ENCODE data around the gene WBP2. TPM values are rescaled to one million over a fixed set of nuclear protein-coding genes. Genes with fewer than 3 reads are reported as not detected.
"Not testable (repeated sequence)": the region's sequence is repeated elsewhere in the genome, so short reads cannot be mapped to it uniquely, and the experiment has no call there.

Gene WBP2
- total RNA-seq, 2 experiments from 2014 or later = 29.9 to 117 TPM

- no peaks in the 10 kb centered on the region for H3K9me3 ChIP-seq (ENCODE audit: low read length)
- no peak overlapping the region for H3K4me3 ChIP-seq (ENCODE audit: low read depth, low read length, poor library complexity, severe bottlenecking)
- no peak overlapping the region for H3K27ac ChIP-seq (ENCODE audit: low read depth, low read length, poor library complexity, severe bottlenecking)
- ChIA-PET POLR2A (interaction anchor here (1.1 kb wide), 1 partner anchor 23 kb away, joined by 3 read pairs; no protein-coding TSS in a partner anchor), CTCF (ENCODE audit: unreplicated experiment) (no interaction called here)
- H3K36me3 ChIP-seq (ENCODE audit: insufficient read depth, low read length) = peaks cover 79% of the 10 kb centered on the region
- H3K79me2 ChIP-seq (ENCODE audit: insufficient read depth, low read depth, low read length) = no peaks in the 10 kb centered on the region
- H2AFZ ChIP-seq (ENCODE audit: low read length) = no peak overlapping the region
- TF ChIP-seq CTCF (conservative IDR thresholded peaks at IDR 0.05; ENCODE audit: low read length) (no peak), EZH2phosphoT487 (IDR thresholded peaks at IDR 0.05; ENCODE audit: borderline replicate concordance, low read depth, low read length) (no peak)
- no peak for DNase-seq (ENCODE audit: low spot score)
- H4K20me1 ChIP-seq (ENCODE audit: insufficient read depth, low read length) = no peaks in the 10 kb centered on the region
- no peak overlapping the region for H3K4me2 ChIP-seq (ENCODE audit: low read length)
- H3K9me2 ChIP-seq (ENCODE audit: insufficient read depth, low read length) = no peaks in the 10 kb centered on the region
- no peaks in the 10 kb centered on the region for H3K4me1 ChIP-seq (ENCODE audit: insufficient read depth, low read length, poor library complexity, severe bottlenecking)
- intact Hi-C loops (cut with micrococcal nuclease; ENCODE audit: unreplicated experiment) = no loop called here
- no TSS peak for BruUV-seq (replicated peaks)
Measured at GRCh38 chr17:75812096-75813013, 42.8 kb downstream of the WBP2 start.

GRCh38 chr17:75811174-75811573 lies 44.0 kb downstream of the WBP2 start:
- no peaks in the 10 kb centered on the region for H3K9me3 ChIP-seq (ENCODE audit: low read length)
- no peaks in the 10 kb centered on the region for H3K9me2 ChIP-seq (ENCODE audit: insufficient read depth, low read length)
- H2AFZ ChIP-seq (ENCODE audit: low read length) = no peak overlapping the region
- H3K27ac ChIP-seq (ENCODE audit: low read depth, low read length, poor library complexity, severe bottlenecking) = no peak overlapping the region
- BruUV-seq (replicated peaks) = no TSS peak
- peaks cover 67% of the 10 kb centered on the region for H3K36me3 ChIP-seq (ENCODE audit: insufficient read depth, low read length)
- H3K4me2 ChIP-seq (ENCODE audit: low read length) = no peak overlapping the region
- intact Hi-C loops (cut with micrococcal nuclease; ENCODE audit: unreplicated experiment) = no loop called here
- ChIA-PET CTCF (ENCODE audit: unreplicated experiment) (interaction anchor here (0.6 kb wide), 2 partner anchors 64 to 189 kb away, joined by 3 to 6 read pairs; partner anchors contain the start of gene CDK3), POLR2A (interaction anchor here (1.1 kb wide), 1 partner anchor 21 kb away, joined by 3 read pairs; no protein-coding TSS in a partner anchor)
- TF ChIP-seq CTCF (conservative IDR thresholded peaks at IDR 0.05; ENCODE audit: low read length) (no peak), EZH2phosphoT487 (IDR thresholded peaks at IDR 0.05; ENCODE audit: borderline replicate concordance, low read depth, low read length) (no peak)
- H3K79me2 ChIP-seq (ENCODE audit: insufficient read depth, low read depth, low read length) = no peaks in the 10 kb centered on the region
- H4K20me1 ChIP-seq (ENCODE audit: insufficient read depth, low read length) = no peaks in the 10 kb centered on the region
- no peaks in the 10 kb centered on the region for H3K4me1 ChIP-seq (ENCODE audit: insufficient read depth, low read length, poor library complexity, severe bottlenecking)
- H3K4me3 ChIP-seq (ENCODE audit: low read depth, low read length, poor library complexity, severe bottlenecking) = no peak overlapping the region
- DNase-seq (ENCODE audit: low spot score) = no peak

GRCh38 chr17:75810756-75811155 lies 44.4 kb downstream of the WBP2 start:
- H3K79me2 ChIP-seq (ENCODE audit: insufficient read depth, low read depth, low read length); POLR2A ChIA-PET; H3K4me3 ChIP-seq (ENCODE audit: low read depth, low read length, poor library complexity, severe bottlenecking); H3K9me3 ChIP-seq (ENCODE audit: low read length); H2AFZ ChIP-seq (ENCODE audit: low read length); H3K4me2 ChIP-seq (ENCODE audit: low read length); intact Hi-C loops (cut with micrococcal nuclease; ENCODE audit: unreplicated experiment); BruUV-seq (replicated peaks); H4K20me1 ChIP-seq (ENCODE audit: insufficient read depth, low read length); H3K27ac ChIP-seq (ENCODE audit: low read depth, low read length, poor library complexity, severe bottlenecking); DNase-seq (ENCODE audit: low spot score); H3K4me1 ChIP-seq (ENCODE audit: insufficient read depth, low read length, poor library complexity, severe bottlenecking); H3K9me2 ChIP-seq (ENCODE audit: insufficient read depth, low read length): not testable (repeated sequence)
- peaks cover 64% of the 10 kb centered on the region for H3K36me3 ChIP-seq (ENCODE audit: insufficient read depth, low read length)
- CTCF ChIA-PET (ENCODE audit: unreplicated experiment) = interaction anchor here (0.6 kb wide), 2 partner anchors 65 to 190 kb away, joined by 3 to 6 read pairs; partner anchors contain the start of gene CDK3

Measured in OCI-LY7 (cell line).